NT2/D1 (cell line): ENCODE data around the gene PDE6C.

Experiments used
- SUZ12 ChIP-seq: IDR thresholded peaks from 2 replicates; pipeline ENCODE4 v1.6.1; 2011; ENCODE audit not compliant: insufficient read length, insufficient read depth; ENCODE audit errors: extremely low read depth
- YY1 ChIP-seq: IDR thresholded peaks from 2 replicates; pipeline ENCODE4 v1.6.1; 2011; ENCODE audit not compliant: insufficient read length, insufficient read depth
- ZNF274 ChIP-seq: IDR thresholded peaks from 2 replicates; pipeline ENCODE4 v1.6.1; 2011; ENCODE audit warnings: mild to moderate bottlenecking, low read depth, low read length

- no peak for TF ChIP-seq SUZ12
- no peak for TF ChIP-seq ZNF274
- TF ChIP-seq YY1 = no peak
Measured at GRCh38 chr10:93579985-93580711, 32.2 kb upstream of the PDE6C start.
